ENCODE results near the gene MAPT.
"Not testable (repeated sequence)": the region's sequence is repeated elsewhere in the genome, so short reads cannot be mapped to it uniquely, and the experiment has no call there.

The MAPT gene

DNA sequence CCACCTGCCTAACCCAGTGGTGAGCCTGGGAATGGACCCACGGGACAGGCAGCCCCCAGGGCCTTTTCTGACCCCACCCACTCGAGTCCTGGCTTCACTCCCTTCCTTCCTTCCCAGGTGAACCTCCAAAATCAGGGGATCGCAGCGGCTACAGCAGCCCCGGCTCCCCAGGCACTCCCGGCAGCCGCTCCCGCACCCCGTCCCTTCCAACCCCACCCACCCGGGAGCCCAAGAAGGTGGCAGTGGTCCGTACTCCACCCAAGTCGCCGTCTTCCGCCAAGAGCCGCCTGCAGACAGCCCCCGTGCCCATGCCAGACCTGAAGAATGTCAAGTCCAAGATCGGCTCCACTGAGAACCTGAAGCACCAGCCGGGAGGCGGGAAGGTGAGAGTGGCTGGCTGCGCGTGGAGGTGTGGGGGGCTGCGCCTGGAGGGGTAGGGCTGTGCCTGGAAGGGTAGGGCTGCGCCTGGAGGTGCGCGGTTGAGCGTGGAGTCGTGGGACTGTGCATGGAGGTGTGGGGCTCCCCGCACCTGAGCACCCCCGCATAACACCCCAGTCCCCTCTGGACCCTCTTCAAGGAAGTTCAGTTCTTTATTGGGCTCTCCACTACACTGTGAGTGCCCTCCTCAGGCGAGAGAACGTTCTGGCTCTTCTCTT, 102.1 kb downstream of the MAPT start:
- no peak for DNase-seq

GRCh38 chr17:45997166-45997565, 102.8 kb downstream of the MAPT start:
- DNase-seq = no peak

DNA sequence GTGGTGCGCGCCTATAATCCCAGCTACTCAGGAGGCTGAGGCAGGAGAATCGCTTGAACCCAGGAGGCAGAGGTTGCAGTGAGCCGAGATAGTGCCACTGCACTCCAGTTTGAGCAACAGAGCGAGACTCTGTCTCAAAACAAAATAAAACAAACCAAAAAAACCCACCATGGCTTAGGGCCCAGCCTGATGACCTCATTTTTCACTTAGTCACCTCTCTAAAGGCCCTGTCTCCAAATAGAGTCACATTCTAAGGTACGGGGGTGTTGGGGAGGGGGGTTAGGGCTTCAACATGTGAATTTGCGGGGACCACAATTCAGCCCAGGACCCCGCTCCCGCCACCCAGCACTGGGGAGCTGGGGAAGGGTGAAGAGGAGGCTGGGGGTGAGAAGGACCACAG, 103.3 kb downstream of the MAPT start:
- DNase-seq = no peak

DNA sequence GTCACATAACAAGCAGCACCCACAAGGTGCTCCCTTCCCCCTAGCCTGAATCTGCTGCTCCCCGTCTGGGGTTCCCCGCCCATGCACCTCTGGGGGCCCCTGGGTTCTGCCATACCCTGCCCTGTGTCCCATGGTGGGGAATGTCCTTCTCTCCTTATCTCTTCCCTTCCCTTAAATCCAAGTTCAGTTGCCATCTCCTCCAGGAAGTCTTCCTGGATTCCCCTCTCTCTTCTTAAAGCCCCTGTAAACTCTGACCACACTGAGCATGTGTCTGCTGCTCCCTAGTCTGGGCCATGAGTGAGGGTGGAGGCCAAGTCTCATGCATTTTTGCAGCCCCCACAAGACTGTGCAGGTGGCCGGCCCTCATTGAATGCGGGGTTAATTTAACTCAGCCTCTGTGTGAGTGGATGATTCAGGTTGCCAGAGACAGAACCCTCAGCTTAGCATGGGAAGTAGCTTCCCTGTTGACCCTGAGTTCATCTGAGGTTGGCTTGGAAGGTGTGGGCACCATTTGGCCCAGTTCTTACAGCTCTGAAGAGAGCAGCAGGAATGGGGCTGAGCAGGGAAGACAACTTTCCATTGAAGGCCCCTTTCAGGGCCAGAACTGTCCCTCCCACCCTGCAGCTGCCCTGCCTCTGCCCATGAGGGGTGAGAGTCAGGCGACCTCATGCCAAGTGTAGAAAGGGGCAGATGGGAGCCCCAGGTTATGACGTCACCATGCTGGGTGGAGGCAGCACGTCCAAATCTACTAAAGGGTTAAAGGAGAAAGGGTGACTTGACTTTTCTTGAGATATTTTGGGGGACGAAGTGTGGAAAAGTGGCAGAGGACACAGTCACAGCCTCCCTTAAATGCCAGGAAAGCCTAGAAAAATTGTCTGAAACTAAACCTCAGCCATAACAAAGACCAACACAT, 104.9 kb downstream of the MAPT start, which contains the start of gene STH:
Gene STH (plus strand): TSS at position 264 of the 913 bp plus-strand sequence. CDS start 30 bp downstream, at position 294.
- no peak for DNase-seq

- no peak for DNase-seq
These were observed 105.5 kb downstream of the MAPT start for GRCh38 chr17:45999900-46000290.

DNA sequence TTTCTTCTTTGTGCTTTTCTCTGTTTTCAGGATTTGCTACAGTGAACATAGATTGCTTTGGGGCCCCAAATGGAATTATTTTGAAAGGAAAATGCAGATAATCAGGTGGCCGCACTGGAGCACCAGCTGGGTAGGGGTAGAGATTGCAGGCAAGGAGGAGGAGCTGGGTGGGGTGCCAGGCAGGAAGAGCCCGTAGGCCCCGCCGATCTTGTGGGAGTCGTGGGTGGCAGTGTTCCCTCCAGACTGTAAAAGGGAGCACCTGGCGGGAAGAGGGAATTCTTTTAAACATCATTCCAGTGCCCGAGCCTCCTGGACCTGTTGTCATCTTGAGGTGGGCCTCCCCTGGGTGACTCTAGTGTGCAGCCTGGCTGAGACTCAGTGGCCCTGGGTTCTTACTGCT, 105.9 kb downstream of the MAPT start:
- DNase-seq = no peak

- DNase-seq = no peak
These were observed 106.4 kb downstream of the MAPT start for GRCh38 chr17:46000757-46001156.

DNA sequence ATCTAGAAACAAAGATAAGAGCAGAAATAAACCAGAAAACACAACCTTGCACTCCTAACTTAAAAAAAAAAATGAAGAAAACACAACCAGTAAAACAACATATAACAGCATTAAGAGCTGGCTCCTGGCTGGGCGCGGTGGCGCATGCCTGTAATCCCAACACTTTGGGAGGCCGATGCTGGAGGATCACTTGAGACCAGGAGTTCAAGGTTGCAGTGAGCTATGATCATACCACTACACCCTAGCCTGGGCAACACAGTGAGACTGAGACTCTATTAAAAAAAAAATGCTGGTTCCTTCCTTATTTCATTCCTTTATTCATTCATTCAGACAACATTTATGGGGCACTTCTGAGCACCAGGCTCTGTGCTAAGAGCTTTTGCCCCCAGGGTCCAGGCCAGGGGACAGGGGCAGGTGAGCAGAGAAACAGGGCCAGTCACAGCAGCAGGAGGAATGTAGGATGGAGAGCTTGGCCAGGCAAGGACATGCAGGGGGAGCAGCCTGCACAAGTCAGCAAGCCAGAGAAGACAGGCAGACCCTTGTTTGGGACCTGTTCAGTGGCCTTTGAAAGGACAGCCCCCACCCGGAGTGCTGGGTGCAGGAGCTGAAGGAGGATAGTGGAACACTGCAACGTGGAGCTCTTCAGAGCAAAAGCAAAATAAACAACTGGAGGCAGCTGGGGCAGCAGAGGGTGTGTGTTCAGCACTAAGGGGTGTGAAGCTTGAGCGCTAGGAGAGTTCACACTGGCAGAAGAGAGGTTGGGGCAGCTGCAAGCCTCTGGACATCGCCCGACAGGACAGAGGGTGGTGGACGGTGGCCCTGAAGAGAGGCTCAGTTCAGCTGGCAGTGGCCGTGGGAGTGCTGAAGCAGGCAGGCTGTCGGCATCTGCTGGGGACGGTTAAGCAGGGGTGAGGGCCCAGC, 107.3 kb downstream of the MAPT start:
- no peak for DNase-seq

DNA sequence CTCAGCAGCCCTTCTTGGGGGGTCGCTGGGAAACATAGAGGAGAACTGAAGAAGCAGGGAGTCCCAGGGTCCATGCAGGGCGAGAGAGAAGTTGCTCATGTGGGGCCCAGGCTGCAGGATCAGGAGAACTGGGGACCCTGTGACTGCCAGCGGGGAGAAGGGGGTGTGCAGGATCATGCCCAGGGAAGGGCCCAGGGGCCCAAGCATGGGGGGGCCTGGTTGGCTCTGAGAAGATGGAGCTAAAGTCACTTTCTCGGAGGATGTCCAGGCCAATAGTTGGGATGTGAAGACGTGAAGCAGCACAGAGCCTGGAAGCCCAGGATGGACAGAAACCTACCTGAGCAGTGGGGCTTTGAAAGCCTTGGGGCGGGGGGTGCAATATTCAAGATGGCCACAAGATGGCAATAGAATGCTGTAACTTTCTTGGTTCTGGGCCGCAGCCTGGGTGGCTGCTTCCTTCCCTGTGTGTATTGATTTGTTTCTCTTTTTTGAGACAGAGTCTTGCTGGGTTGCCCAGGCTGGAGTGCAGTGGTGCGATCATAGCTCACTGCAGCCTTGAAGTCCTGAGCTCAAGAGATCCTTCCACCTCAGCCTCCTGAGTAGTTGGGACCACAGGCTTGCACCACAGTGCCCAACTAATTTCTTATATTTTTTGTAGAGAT, 108.1 kb downstream of the MAPT start:
- peak; percentile 24 for DNase-seq

DNA sequence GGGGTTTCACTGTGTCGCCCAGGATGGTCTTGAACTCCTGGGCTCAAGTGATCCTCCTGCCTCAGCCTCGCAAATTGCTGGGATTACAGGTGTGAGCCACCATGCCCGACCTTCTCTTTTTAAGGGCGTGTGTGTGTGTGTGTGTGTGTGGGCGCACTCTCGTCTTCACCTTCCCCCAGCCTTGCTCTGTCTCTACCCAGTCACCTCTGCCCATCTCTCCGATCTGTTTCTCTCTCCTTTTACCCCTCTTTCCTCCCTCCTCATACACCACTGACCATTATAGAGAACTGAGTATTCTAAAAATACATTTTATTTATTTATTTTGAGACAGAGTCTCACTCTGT, 108.6 kb downstream of the MAPT start:
- no peak for DNase-seq

GRCh38 chr17:46003907-46004748, 109.8 kb downstream of the MAPT start:
- DNase-seq = peak; percentile 58

- not testable (repeated sequence) for DNase-seq
These were observed 111.7 kb downstream of the MAPT start for GRCh38 chr17:46006082-46006481.

DNA sequence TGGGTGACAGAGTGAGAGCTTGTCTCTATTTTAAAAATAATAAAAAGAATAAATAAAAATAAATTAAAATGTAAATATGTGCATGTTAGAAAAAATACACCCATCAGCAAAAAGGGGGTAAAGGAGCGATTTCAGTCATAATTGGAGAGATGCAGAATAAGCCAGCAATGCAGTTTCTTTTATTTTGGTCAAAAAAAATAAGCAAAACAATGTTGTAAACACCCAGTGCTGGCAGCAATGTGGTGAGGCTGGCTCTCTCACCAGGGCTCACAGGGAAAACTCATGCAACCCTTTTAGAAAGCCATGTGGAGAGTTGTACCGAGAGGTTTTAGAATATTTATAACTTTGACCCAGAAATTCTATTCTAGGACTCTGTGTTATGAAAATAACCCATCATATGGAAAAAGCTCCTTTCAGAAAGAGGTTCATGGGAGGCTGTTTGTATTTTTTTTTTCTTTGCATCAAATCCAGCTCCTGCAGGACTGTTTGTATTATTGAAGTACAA, 113.2 kb downstream of the MAPT start:
- no peak for DNase-seq

DNA sequence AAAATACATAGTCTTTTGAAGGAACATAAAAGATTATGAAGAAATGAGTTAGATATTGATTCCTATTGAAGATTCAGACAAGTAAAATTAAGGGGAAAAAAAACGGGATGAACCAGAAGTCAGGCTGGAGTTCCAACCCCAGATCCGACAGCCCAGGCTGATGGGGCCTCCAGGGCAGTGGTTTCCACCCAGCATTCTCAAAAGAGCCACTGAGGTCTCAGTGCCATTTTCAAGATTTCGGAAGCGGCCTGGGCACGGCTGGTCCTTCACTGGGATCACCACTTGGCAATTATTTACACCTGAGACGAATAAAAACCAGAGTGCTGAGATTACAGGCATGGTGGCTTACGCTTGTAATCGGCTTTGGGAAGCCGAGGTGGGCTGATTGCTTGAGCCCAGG, 114.2 kb downstream of the MAPT start:
- DNase-seq = no peak

DNA sequence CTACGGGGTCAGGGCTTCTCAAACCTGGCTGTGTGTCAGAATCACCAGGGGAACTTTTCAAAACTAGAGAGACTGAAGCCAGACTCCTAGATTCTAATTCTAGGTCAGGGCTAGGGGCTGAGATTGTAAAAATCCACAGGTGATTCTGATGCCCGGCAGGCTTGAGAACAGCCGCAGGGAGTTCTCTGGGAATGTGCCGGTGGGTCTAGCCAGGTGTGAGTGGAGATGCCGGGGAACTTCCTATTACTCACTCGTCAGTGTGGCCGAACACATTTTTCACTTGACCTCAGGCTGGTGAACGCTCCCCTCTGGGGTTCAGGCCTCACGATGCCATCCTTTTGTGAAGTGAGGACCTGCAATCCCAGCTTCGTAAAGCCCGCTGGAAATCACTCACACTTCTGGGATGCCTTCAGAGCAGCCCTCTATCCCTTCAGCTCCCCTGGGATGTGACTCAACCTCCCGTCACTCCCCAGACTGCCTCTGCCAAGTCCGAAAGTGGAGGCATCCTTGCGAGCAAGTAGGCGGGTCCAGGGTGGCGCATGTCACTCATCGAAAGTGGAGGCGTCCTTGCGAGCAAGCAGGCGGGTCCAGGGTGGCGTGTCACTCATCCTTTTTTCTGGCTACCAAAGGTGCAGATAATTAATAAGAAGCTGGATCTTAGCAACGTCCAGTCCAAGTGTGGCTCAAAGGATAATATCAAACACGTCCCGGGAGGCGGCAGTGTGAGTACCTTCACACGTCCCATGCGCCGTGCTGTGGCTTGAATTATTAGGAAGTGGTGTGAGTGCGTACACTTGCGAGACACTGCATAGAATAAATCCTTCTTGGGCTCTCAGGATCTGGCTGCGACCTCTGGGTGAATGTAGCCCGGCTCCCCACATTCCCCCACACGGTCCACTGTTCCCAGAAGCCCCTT, 115.6 kb downstream of the MAPT start:
- DNase-seq = no peak

GRCh38 chr17:46010597-46011186, 116.3 kb downstream of the MAPT start:
- no peak for DNase-seq

DNA sequence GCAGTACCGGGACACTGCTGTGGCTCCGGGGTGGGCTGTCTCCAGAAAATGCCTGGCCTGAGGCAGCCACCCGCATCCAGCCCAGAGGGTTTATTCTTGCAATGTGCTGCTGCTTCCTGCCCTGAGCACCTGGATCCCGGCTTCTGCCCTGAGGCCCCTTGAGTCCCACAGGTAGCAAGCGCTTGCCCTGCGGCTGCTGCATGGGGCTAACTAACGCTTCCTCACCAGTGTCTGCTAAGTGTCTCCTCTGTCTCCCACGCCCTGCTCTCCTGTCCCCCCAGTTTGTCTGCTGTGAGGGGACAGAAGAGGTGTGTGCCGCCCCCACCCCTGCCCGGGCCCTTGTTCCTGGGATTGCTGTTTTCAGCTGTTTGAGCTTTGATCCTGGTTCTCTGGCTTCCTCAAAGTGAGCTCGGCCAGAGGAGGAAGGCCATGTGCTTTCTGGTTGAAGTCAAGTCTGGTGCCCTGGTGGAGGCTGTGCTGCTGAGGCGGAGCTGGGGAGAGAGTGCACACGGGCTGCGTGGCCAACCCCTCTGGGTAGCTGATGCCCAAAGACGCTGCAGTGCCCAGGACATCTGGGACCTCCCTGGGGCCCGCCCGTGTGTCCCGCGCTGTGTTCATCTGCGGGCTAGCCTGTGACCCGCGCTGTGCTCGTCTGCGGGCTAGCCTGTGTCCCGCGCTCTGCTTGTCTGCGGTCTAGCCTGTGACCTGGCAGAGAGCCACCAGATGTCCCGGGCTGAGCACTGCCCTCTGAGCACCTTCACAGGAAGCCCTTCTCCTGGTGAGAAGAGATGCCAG, 117.6 kb downstream of the MAPT start:
- DNase-seq = no peak

GRCh38 chr17:46012506-46013079, 118.2 kb downstream of the MAPT start:
- DNase-seq = no peak

- no peak for DNase-seq
These were observed 118.8 kb downstream of the MAPT start for GRCh38 chr17:46013127-46013501.
